GM12878 (cell line): ENCODE measurements around the gene LARP4B. TPM values are rescaled to one million over a fixed set of nuclear protein-coding genes. Genes with fewer than 3 reads are reported as not detected.

ENCODE experiments used
- ATAC-seq: fragments of 200-7000 bp; cut with Tn5 transposase; 3 replicates; pipeline ENCODE4 v1.9.1; 2020; ENCODE audit warnings: mild to moderate bottlenecking, moderate library complexity
- BruUV-seq: library from RNA; stranded (reverse); fragments of 400-500 nt; replicated peaks from 2 replicates; lab custom pipeline; 2021; lab: Mats Ljungman, UMichigan
- CTCF ChIA-PET: fragments of 300-600 bp; sonication (Branson Sonifier 250); formaldehyde crosslinking; extraction: SDS; loops from one replicate; lab custom pipeline; 2021; ENCODE audit warnings: inconsistent platforms; lab: Yijun Ruan, JAX
- POLR2A ChIA-PET: fragments of 350-600 bp; formaldehyde crosslinking; extraction: SDS; loops from one replicate; lab custom pipeline; 2021; ENCODE audit warnings: inconsistent platforms; lab: Charles Lee
- RAD21 ChIA-PET: fragments of 300-600 bp; sonication (Branson Sonifier 250); formaldehyde crosslinking; loops from one replicate; lab custom pipeline; 2023; ENCODE audit warnings: antibody characterized with exemption; ENCODE audit not compliant: unreplicated experiment; lab: Charles Lee
- SMC1A ChIA-PET: fragments of 300-600 bp; sonication (Branson Sonifier 250); formaldehyde crosslinking; loops from one replicate; lab custom pipeline; 2023; ENCODE audit not compliant: unreplicated experiment, uncharacterized antibody; lab: Charles Lee
- DNase-seq: peaks from one replicate; pipeline ENCODE4 v3.0.0-alpha.2; 2011; ENCODE audit warnings: low read depth, low spot score
- FAIRE-seq: peaks from 3 replicates; lab custom pipeline; 2011; peaks lifted over from hg19 to GRCh38; lab: Jason Lieb, UNC
- H2AFZ ChIP-seq: 2 replicates; pipeline ENCODE4 v1.6.0; 2011; ENCODE audit warnings: low read depth, low read length, control low read depth; ENCODE audit not compliant: control insufficient read depth
- H3K27ac ChIP-seq: 2 replicates; pipeline ENCODE4 v1.5.1; 2011; ENCODE audit warnings: control low read depth; ENCODE audit not compliant: control insufficient read depth, insufficient read depth
- H3K27me3 ChIP-seq, 2 experiments: replicated peaks in 1 of 2; 2 replicates each; pipeline versions ENCODE4 v1.6.0 to v1.6.1; 2011; ENCODE audit warnings: low read length in 1 of 2; ENCODE audit not compliant: control insufficient read depth in 2 of 2, insufficient read depth in 2 of 2
- H3K36me3 ChIP-seq, 2 experiments: 2 replicates each; pipeline ENCODE4 v1.5.1; 2011; ENCODE audit warnings: low read length in 1 of 2; ENCODE audit not compliant: control insufficient read depth in 2 of 2, insufficient read depth in 2 of 2
- H3K4me1 ChIP-seq: 2 replicates; pipeline ENCODE4 v1.6.1; 2011; ENCODE audit warnings: mild to moderate bottlenecking, low read length, moderate library complexity, mixed read lengths; ENCODE audit not compliant: control insufficient read depth, insufficient read depth
- H3K4me2 ChIP-seq: 2 replicates; pipeline ENCODE4 v1.6.0; 2011; ENCODE audit warnings: control low read depth; ENCODE audit not compliant: control insufficient read depth, insufficient read depth
- H3K4me3 ChIP-seq: fragments of 200-600 bp; sonication (generic); 2 replicates; pipeline ENCODE4 v1.5.1; 2016
- H3K79me2 ChIP-seq: 2 replicates; pipeline ENCODE4 v1.6.0; 2011; ENCODE audit warnings: low read length; ENCODE audit not compliant: control insufficient read depth, insufficient read depth
- H3K9ac ChIP-seq: 2 replicates; pipeline ENCODE4 v1.8.0; 2011; ENCODE audit warnings: low read length, control low read depth, mixed read lengths; ENCODE audit not compliant: control insufficient read depth, insufficient read depth
- H3K9me3 ChIP-seq: replicated peaks from 3 replicates; pipeline ENCODE4 v1.5.1; 2011; ENCODE audit warnings: mild to moderate bottlenecking, low read length; ENCODE audit not compliant: control insufficient read depth, insufficient read depth
- H4K20me1 ChIP-seq: 2 replicates; pipeline ENCODE4 v1.6.0; 2011; ENCODE audit not compliant: control insufficient read depth, insufficient read depth
- ATF3 ChIP-seq: IDR thresholded peaks from 2 replicates; pipeline ENCODE4 v1.6.1; 2011; ENCODE audit warnings: low read depth, mild to moderate bottlenecking, low read length, moderate library complexity, borderline replicate concordance; ENCODE audit errors: extremely low read depth
- MYB ChIP-seq: fragments of 150-350 bp; IDR thresholded peaks from 2 replicates; pipeline ENCODE4 v1.6.1; 2014; ENCODE audit warnings: mild to moderate bottlenecking, low read depth, low read length, borderline replicate concordance
- PBX3 ChIP-seq: IDR thresholded peaks from 2 replicates; pipeline ENCODE4 v1.6.1; 2011; ENCODE audit warnings: mild to moderate bottlenecking, low read depth, low read length, moderate library complexity; ENCODE audit not compliant: insufficient replicate concordance
- PML ChIP-seq: IDR thresholded peaks from 2 replicates; pipeline ENCODE4 v1.6.1; 2012; ENCODE audit warnings: low read length, inconsistent platforms
- POU2F2 ChIP-seq: IDR thresholded peaks from 3 replicates; pipeline ENCODE4 v1.6.1; 2011; ENCODE audit warnings: low read depth, mild to moderate bottlenecking, low read length, borderline replicate concordance
- WGBS: methylation state at CpG from one replicate; pipeline ENCODE4 v1.1.6; 2016; ENCODE audit warnings: low lambda C conversion rate; ENCODE audit not compliant: insufficient replicate concordance, insufficient coverage; ENCODE audit errors: missing lambda C conversion rate; 5-methylcytosine and 5-hydroxymethylcytosine counted together
- in situ Hi-C: fragments of 300-500 bp; cut with MboI; formaldehyde crosslinking; loops from 9 replicates; pipeline ENCODE4 v1.14.3; 2018; ENCODE audit warnings: mixed read lengths
- intact Hi-C: fragments of 100-400 bp; cut with micrococcal nuclease; formaldehyde crosslinking; loops from one replicate; pipeline ENCODE4 v1.14.2; 2022; ENCODE audit not compliant: unreplicated experiment
- polyA plus RNA-seq, 11 experiments: library from polyadenylated mRNA; depleted of rRNA in 4 of 11; unstranded in 6 of 11; stranded (reverse) in 5 of 11; fragments of >200 nt; fragmentation: Nextera tagmentation in 4 of 11; fragmentation: Illumina TruSeq in 1 of 11; extraction: Ambion mirVana in 4 of 11; extraction: Trizol in 1 of 11; gene quantifications; 1 replicate in 1 of 11; 2 replicates in 10 of 11; pipeline versions ENCODE4 v1.2.1 to v1.2.3, GENCODE V29; 2011 to 2016; ENCODE audit warnings: inconsistent platforms in 2 of 11, missing spikeins in 2 of 11, low read depth in 1 of 11
- total RNA-seq, 4 experiments: library from RNA; depleted of rRNA in 3 of 4; stranded (reverse); fragments of >200 nt in 3 of 4; fragmentation: Illumina TruSeq in 1 of 4; extraction: Trizol in 1 of 4; gene quantifications; 2 replicates each; pipeline versions ENCODE4 v1.2.1 to v1.2.3, GENCODE V29; 2013 to 2021

LARP4B gene
- total and polyA plus RNA-seq, 10 of the 15 experiments (the other 5 are each of a cell fraction or from before 2014, with no cell fraction given) = 10.5 to 119 (median 39.4) TPM

DNA sequence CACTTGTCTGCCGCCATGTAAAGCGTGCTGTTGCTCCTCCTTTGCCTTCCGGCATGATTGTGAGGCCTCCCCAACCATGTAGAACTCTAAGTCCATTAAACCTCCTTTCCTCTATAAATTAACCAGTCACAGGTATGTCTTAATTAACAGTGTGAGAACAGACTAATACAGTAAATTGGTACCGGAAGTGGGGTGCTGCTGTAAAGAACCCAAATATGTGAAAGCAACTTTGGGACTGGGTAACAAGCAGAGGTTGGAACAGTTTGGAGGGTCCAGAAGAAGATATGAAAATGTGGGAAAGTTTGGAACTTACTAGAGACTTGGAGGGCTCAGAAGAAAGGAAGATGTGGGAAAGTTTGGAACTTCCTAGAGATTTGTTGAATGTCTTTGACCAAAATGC lies 135.3 kb downstream of the LARP4B start:
- Histone ChIP-seq H3K4me1 (no peaks in the 10 kb centered on the region), H3K9me3 (peaks cover 2% of the 10 kb centered on the region; the same call in 2 of the 3 replicates), H3K9ac (no peak overlapping the region)
- ATAC-seq = no peak
- TF ChIP-seq ATF3 = no peak
- TF ChIP-seq PML = no peak
- TF ChIP-seq PBX3 = no peak
- no peak for TF ChIP-seq POU2F2
- TF ChIP-seq MYB = no peak
- TF ChIP-seq, all 136 proteins: peak for 0
- Histone ChIP-seq H3K27me3 (no peaks in the 10 kb centered on the region), H2AFZ (no peak overlapping the region), H4K20me1 (no peaks in the 10 kb centered on the region), H3K4me3 (no peak overlapping the region), H3K36me3 (no peaks in the 10 kb centered on the region), H3K4me2 (no peak overlapping the region), H3K27ac (no peak overlapping the region), H3K79me2 (no peaks in the 10 kb centered on the region)
- BruUV-seq = no TSS peak
- CTCF ChIA-PET = interaction anchor here (1.3 kb wide), 1 partner anchor 15 kb away, joined by 3 read pairs; no protein-coding TSS in a partner anchor
- intact Hi-C loops (no loop called here), in situ Hi-C loops (no loop called here)
- RAD21 ChIA-PET = no interaction called here
- DNase-seq (no peak), FAIRE-seq (no peak)
- SMC1A ChIA-PET = no interaction called here
- POLR2A ChIA-PET = no interaction called here
- 73% methylated on average over 4 of the region's 4 CpGs for WGBS
